KMS-11 (cell line): ENCODE data around the gene SPRED3.

Experiments
- H2AFZ ChIP-seq: fragments of 200-600 bp; sonication (generic); 2 replicates; pipeline ENCODE4 v1.6.1; 2016; ENCODE audit warnings: antibody characterized with exemption, mixed run types, low read depth
- H3K27ac ChIP-seq: fragments of 200-600 bp; sonication (generic); 2 replicates; pipeline ENCODE4 v1.6.1; 2016; ENCODE audit warnings: mild to moderate bottlenecking, mixed run types
- H3K27me3 ChIP-seq: fragments of 200-600 bp; sonication (generic); 2 replicates; pipeline ENCODE4 v1.6.1; 2017; ENCODE audit warnings: mild to moderate bottlenecking, low read depth, mixed run types, moderate library complexity; ENCODE audit not compliant: insufficient read depth
- H3K36me3 ChIP-seq: fragments of 200-600 bp; sonication (generic); 2 replicates; pipeline ENCODE4 v1.6.1; 2017; ENCODE audit warnings: mild to moderate bottlenecking, mixed run types; ENCODE audit not compliant: insufficient read depth
- H3K4me1 ChIP-seq: fragments of 200-600 bp; sonication (generic); 2 replicates; pipeline ENCODE4 v1.6.1; 2016; ENCODE audit warnings: mild to moderate bottlenecking, low read depth, mixed run types; ENCODE audit not compliant: poor library complexity, severe bottlenecking
- H3K4me2 ChIP-seq: fragments of 200-600 bp; sonication (generic); 2 replicates; pipeline ENCODE4 v1.7.0; 2016; ENCODE audit warnings: mild to moderate bottlenecking, mixed run types
- H3K4me3 ChIP-seq: fragments of 200-600 bp; sonication (generic); IDR thresholded peaks from 2 replicates; pipeline ENCODE4 v1.6.1; 2017; ENCODE audit warnings: low read depth, low read length, mixed read lengths; ENCODE audit not compliant: insufficient read depth
- H3K79me2 ChIP-seq: fragments of 200-600 bp; sonication (generic); 2 replicates; pipeline ENCODE4 v1.6.1; 2016; ENCODE audit warnings: low read depth, mixed run types; ENCODE audit not compliant: insufficient read depth
- H3K9ac ChIP-seq: fragments of 200-600 bp; sonication (generic); 2 replicates; pipeline ENCODE4 v1.6.1; 2016; ENCODE audit warnings: mild to moderate bottlenecking, mixed run types
- H4K20me1 ChIP-seq: fragments of 200-600 bp; sonication (generic); 2 replicates; pipeline ENCODE4 v1.6.1; 2016; ENCODE audit warnings: mild to moderate bottlenecking, mixed run types; ENCODE audit not compliant: insufficient read depth
- TF ChIP-seq, protein P1 (sequence below): fragments of 200-600 bp; sonication (generic); conservative IDR thresholded peaks from 2 replicates; pipeline ENCODE4 v1.6.1; 2017; ENCODE audit warnings: low read depth, mild to moderate bottlenecking, antibody characterized with exemption, low read length, moderate library complexity, mixed read lengths

Gene SPRED3

DNA sequence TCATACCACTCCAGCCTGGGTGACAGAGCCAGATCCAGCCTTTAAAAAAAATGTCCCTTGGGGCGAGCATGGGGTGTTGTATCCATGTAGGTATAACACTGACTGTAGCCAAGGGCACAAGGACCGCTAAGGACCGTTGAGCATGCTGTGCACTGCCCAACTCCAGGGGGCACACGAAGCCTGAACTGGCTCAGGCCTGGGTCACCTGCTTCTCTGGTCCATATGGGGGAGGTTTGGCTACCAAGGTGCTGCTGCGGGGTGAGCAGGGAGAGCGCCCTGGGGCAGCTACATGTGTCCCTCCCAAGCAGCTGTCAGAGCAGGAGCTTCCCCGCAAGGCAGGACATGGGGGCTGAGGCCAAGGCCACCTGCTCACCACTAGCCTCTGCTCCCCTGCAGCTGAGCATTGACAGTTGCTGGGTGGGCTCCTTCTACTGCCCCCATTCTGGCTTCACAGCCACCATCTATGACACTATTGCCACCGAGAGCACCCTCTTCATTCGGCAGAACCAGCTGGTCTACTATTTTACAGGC lies 36.6 kb upstream of the SPRED3 start:
- H3K79me2 ChIP-seq = no peaks in the 10 kb centered on the region
- H3K27ac ChIP-seq = no peak overlapping the region
- no peak overlapping the region for H3K4me2 ChIP-seq
- no peaks in the 10 kb centered on the region for H3K4me1 ChIP-seq
- H2AFZ ChIP-seq = no peak overlapping the region
- no peaks in the 10 kb centered on the region for H3K36me3 ChIP-seq
- TF ChIP-seq, protein P1, sequence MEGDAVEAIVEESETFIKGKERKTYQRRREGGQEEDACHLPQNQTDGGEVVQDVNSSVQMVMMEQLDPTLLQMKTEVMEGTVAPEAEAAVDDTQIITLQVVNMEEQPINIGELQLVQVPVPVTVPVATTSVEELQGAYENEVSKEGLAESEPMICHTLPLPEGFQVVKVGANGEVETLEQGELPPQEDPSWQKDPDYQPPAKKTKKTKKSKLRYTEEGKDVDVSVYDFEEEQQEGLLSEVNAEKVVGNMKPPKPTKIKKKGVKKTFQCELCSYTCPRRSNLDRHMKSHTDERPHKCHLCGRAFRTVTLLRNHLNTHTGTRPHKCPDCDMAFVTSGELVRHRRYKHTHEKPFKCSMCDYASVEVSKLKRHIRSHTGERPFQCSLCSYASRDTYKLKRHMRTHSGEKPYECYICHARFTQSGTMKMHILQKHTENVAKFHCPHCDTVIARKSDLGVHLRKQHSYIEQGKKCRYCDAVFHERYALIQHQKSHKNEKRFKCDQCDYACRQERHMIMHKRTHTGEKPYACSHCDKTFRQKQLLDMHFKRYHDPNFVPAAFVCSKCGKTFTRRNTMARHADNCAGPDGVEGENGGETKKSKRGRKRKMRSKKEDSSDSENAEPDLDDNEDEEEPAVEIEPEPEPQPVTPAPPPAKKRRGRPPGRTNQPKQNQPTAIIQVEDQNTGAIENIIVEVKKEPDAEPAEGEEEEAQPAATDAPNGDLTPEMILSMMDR = no peak
- H3K9ac ChIP-seq = no peak overlapping the region
- H3K4me3 ChIP-seq = no peak overlapping the region
- H4K20me1 ChIP-seq = no peaks in the 10 kb centered on the region
- no peaks in the 10 kb centered on the region; the same call in 1 of the 2 replicates for H3K27me3 ChIP-seq

DNA sequence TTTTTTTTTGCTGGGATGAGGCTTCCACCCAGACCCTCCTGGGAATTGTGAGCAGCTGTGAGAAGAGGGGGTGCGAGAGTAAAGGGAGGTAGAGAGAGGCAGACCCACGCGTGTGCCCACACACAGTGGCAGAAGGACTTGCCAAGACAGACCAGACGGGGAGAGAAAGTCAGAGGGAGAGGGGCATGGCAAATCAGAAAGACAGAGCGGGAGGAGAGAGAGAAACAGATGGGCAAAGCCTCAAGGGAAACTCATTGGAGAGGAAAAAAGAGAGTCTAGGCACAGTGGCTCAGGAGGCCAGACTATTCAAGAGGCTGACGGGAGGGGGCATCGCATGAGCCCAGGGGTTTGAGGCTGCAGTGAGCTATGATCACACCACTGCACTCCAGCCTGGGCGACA lies 35.9 kb upstream of the SPRED3 start:
- TF ChIP-seq, protein P1 = no peak
- no peaks in the 10 kb centered on the region for H4K20me1 ChIP-seq
- H3K36me3 ChIP-seq = no peaks in the 10 kb centered on the region
- no peaks in the 10 kb centered on the region; the same call in 1 of the 2 replicates for H3K27me3 ChIP-seq
- H3K4me3 ChIP-seq = no peak overlapping the region
- no peaks in the 10 kb centered on the region for H3K4me1 ChIP-seq
- H3K4me2 ChIP-seq = no peak overlapping the region
- no peak overlapping the region for H3K27ac ChIP-seq
- H2AFZ ChIP-seq = no peak overlapping the region
- no peaks in the 10 kb centered on the region for H3K79me2 ChIP-seq
- no peak overlapping the region for H3K9ac ChIP-seq

DNA sequence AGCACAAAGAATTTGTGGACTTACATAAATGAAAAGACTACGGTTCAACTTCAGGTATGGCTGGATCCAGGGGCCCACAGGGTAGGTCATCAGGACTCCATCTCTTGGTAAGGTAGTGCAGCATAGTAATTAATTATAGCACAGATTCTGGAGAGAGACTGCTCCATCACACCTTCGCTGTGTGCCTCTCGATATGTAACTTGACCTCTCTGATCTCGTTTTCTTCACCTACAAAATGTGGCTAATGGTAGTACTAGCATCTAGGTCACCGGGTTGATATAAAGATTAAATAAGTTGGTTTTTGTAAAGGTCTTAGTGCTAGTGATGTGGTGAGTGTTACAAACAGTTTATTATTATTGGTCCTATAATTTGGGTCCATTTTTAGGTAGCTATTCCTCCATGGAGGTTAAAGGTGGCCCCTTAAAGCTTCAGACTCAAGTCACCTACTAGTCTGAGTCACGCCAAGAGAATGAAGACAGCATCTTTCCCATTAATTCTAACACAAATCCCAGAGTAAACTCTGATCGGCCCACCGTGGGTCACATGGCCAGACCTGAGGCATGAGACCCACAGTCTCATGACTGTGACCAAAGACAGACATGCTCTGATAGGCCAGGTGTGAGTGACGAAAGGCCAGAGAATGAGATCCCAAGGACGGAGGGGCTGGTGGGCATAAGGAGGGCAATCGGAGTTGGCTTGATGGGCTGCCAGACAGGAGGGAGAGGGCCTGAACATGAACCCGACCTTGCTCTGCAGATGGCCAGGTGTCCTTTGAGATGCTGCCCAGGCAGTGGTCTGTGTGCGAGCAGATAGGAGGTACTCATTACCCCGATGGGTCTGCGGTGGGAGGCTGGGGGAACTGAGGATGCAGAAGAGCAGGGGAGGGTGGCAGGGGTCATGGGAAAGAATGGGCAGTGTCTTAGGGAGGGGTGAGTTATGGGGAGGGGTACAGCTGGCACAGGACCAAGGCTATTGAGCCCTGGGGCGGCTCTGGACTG lies 32.5 kb upstream of the SPRED3 start:
- no peaks in the 10 kb centered on the region for H3K36me3 ChIP-seq
- H3K4me2 ChIP-seq = no peak overlapping the region
- H3K4me3 ChIP-seq = no peak overlapping the region
- H3K79me2 ChIP-seq = no peaks in the 10 kb centered on the region
- peaks cover 2% of the 10 kb centered on the region; the same call in 1 of the 2 replicates for H3K27me3 ChIP-seq
- H2AFZ ChIP-seq = no peak overlapping the region
- no peaks in the 10 kb centered on the region for H3K4me1 ChIP-seq
- H4K20me1 ChIP-seq = no peaks in the 10 kb centered on the region
- H3K27ac ChIP-seq = no peak overlapping the region
- TF ChIP-seq, protein P1 = no peak
- H3K9ac ChIP-seq = no peak overlapping the region

DNA sequence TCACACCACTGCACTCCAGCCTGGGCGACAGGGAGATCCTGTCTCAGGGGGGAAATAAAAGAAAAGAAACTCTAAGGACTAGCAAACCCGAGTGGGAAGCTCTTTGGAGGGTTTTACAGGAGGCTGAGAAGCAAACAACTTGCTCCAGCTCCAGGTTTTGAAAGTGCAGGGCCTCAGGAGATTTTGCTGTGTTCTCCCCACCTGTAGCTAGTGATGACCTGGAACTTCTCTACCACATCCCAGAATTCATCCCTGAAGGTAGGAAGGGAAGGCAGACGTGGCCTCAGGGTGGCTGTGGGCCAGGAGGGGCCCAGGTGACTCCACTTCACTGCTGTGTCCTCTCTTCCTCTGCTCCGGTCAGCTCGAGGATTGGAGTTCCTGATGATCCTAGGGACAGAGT lies 30.4 kb upstream of the SPRED3 start:
- Histone ChIP-seq H3K4me3 (no peak overlapping the region), H3K4me2 (no peak overlapping the region), H4K20me1 (no peaks in the 10 kb centered on the region), H3K27me3 (peaks cover 4% of the 10 kb centered on the region; the same call in 1 of the 2 replicates), H2AFZ (no peak overlapping the region), H3K9ac (no peak overlapping the region), H3K27ac (no peak overlapping the region), H3K79me2 (no peaks in the 10 kb centered on the region), H3K4me1 (no peaks in the 10 kb centered on the region), H3K36me3 (no peaks in the 10 kb centered on the region)
- TF ChIP-seq, protein P1 = no peak
